GM18951 (cell line): ENCODE results near the gene KAT6B.
"Not testable (repeated sequence)": the region's sequence is repeated elsewhere in the genome, so short reads cannot be mapped to it uniquely, and the experiment has no call there.

Source experiments
- POLR2A ChIP-seq: IDR thresholded peaks from 4 replicates; pipeline ENCODE4 v1.6.1; 2011; ENCODE audit warnings: mild to moderate bottlenecking; ENCODE audit not compliant: insufficient read length, insufficient read depth; ENCODE audit errors: extremely low read depth
- in situ Hi-C: fragments of 300-500 bp; cut with MboI; formaldehyde crosslinking; loops from one replicate; pipeline ENCODE4 v1.12.0; 2022; ENCODE audit warnings: low sequenced_read_pairs, mixed read lengths, inconsistent platforms; ENCODE audit not compliant: unreplicated experiment

The KAT6B gene

GRCh38 chr10:74917481-74918077 is 91.2 kb downstream of the KAT6B start:
- in situ Hi-C loops: no loop called here

GRCh38 chr10:74919671-74920070 is 93.3 kb downstream of the KAT6B start:
- in situ Hi-C loops: no loop called here
- no peak for TF ChIP-seq POLR2A

More at GRCh38 chr10:74917481-74918077, 91.2 kb downstream of the KAT6B start:
- TF ChIP-seq POLR2A: no peak

- in situ Hi-C loops: not testable (repeated sequence)
These were observed 94.7 kb downstream of the KAT6B start for GRCh38 chr10:74921070-74921469.

GRCh38 chr10:74921744-74922143 is 95.3 kb downstream of the KAT6B start:
- no peak for TF ChIP-seq POLR2A
- in situ Hi-C loops: no loop called here

- in situ Hi-C loops: no loop called here
- no peak for TF ChIP-seq POLR2A
These were observed 96.5 kb downstream of the KAT6B start for GRCh38 chr10:74922921-74923320.

- in situ Hi-C loops: no loop called here
These were observed 97.2 kb downstream of the KAT6B start for GRCh38 chr10:74923556-74923955.

GRCh38 chr10:74924251-74924963 is 98.0 kb downstream of the KAT6B start:
- in situ Hi-C loops: no loop called here

More at GRCh38 chr10:74923556-74923955, 97.2 kb downstream of the KAT6B start:
- no peak for TF ChIP-seq POLR2A

GRCh38 chr10:74925291-74925690 is 98.9 kb downstream of the KAT6B start:
- TF ChIP-seq POLR2A: no peak
- in situ Hi-C loops: no loop called here

More at GRCh38 chr10:74924251-74924963, 98.0 kb downstream of the KAT6B start:
- TF ChIP-seq POLR2A: no peak

- in situ Hi-C loops: no loop called here
- TF ChIP-seq POLR2A: no peak
These were observed 99.3 kb downstream of the KAT6B start for GRCh38 chr10:74925708-74926107.

GRCh38 chr10:74926791-74927585 is 100.6 kb downstream of the KAT6B start:
- no peak for TF ChIP-seq POLR2A
- in situ Hi-C loops: no loop called here

- in situ Hi-C loops: no loop called here
- no peak for TF ChIP-seq POLR2A
These were observed 101.3 kb downstream of the KAT6B start for GRCh38 chr10:74927701-74928100.

- in situ Hi-C loops: no loop called here
- no peak for TF ChIP-seq POLR2A
These were observed 102.4 kb downstream of the KAT6B start for GRCh38 chr10:74928742-74929191.

GRCh38 chr10:74929197-74929596 is 102.8 kb downstream of the KAT6B start:
- TF ChIP-seq POLR2A: no peak
- in situ Hi-C loops: no loop called here
